HEK293 (cell line): ENCODE measurements around the gene SCTR.

Source experiments
- CTCF ChIA-PET: fragments of 350-600 bp; formaldehyde crosslinking; extraction: SDS; loops from one replicate; lab custom pipeline; 2021; ENCODE audit warnings: antibody characterized with exemption; lab: Yijun Ruan, JAX
- POLR2A ChIA-PET: fragments of 300-600 bp; formaldehyde crosslinking; extraction: SDS; loops from one replicate; lab custom pipeline; 2020; ENCODE audit warnings: antibody characterized with exemption, inconsistent platforms; lab: Yijun Ruan, JAX
- H3K27ac ChIP-seq: fragments of 200-500 bp; sonication (Bioruptor generic); 2 replicates; pipeline ENCODE4 v1.5.1; 2014; ENCODE audit warnings: low read depth, low read length, control low read depth, inconsistent platforms; ENCODE audit errors: extremely low read depth
- H3K36me3 ChIP-seq, 2 experiments: fragments of 200-500 bp in 1 of 2; sonication (Bioruptor generic) in 1 of 2; 1 replicate in 1 of 2; 2 replicates in 1 of 2; pipeline ENCODE4 v1.5.1; 2014 to 2017; ENCODE audit warnings: inconsistent platforms in 2 of 2, low read length in 2 of 2; ENCODE audit not compliant: control insufficient read depth in 2 of 2, insufficient read depth in 1 of 2
- H3K4me1 ChIP-seq: fragments of 200-500 bp; sonication (Bioruptor generic); 2 replicates; pipeline ENCODE4 v1.5.1; 2014; ENCODE audit warnings: mild to moderate bottlenecking, low read length, inconsistent platforms; ENCODE audit not compliant: control insufficient read depth, insufficient read depth
- H3K4me3 ChIP-seq: 2 replicates; pipeline ENCODE4 v1.5.1; 2011; ENCODE audit warnings: low read depth, mild to moderate bottlenecking, control low read depth, low read length, moderate library complexity
- H3K9me3 ChIP-seq: fragments of 200-500 bp; sonication (Bioruptor generic); 2 replicates; pipeline ENCODE4 v1.5.1; 2014; ENCODE audit warnings: low read depth, low read length, inconsistent platforms; ENCODE audit not compliant: control insufficient read depth, insufficient read depth
- HIC1 ChIP-seq: fragments of 450-650 bp; formaldehyde crosslinking; IDR thresholded peaks from 2 replicates; pipeline ENCODE4 v1.5.1; 2016; ENCODE audit warnings: missing biosample characterization, missing genetic modification characterization
- HOXC10 ChIP-seq: sonication (generic); formaldehyde crosslinking; IDR thresholded peaks from 2 replicates; pipeline ENCODE4 v1.8.1; 2023; ENCODE audit warnings: mild to moderate bottlenecking, missing genetic modification reagents
- SP2 ChIP-seq: fragments of 450-650 bp; formaldehyde crosslinking; IDR thresholded peaks from 2 replicates; pipeline ENCODE4 v1.5.1; 2016; ENCODE audit warnings: missing biosample characterization, missing genetic modification characterization
- YY1 ChIP-seq: fragments of 450-650 bp; formaldehyde crosslinking; IDR thresholded peaks from 2 replicates; pipeline ENCODE4 v1.5.1; 2018; ENCODE audit warnings: missing biosample characterization, missing genetic modification characterization
- YY2 ChIP-seq: fragments of 450-650 bp; formaldehyde crosslinking; IDR thresholded peaks from 2 replicates; pipeline ENCODE4 v1.5.1; 2016; ENCODE audit warnings: missing biosample characterization, missing genetic modification characterization
- ZBTB8A ChIP-seq: fragments of 450-650 bp; formaldehyde crosslinking; IDR thresholded peaks from 2 replicates; pipeline ENCODE4 v1.5.1; 2016; ENCODE audit warnings: missing biosample characterization, missing genetic modification characterization
- ZNF10 ChIP-seq: fragments of 450-650 bp; formaldehyde crosslinking; IDR thresholded peaks from 2 replicates; pipeline ENCODE4 v1.5.1; 2017; ENCODE audit warnings: missing biosample characterization, missing genetic modification characterization
- ZNF174 ChIP-seq: fragments of 450-650 bp; formaldehyde crosslinking; IDR thresholded peaks from 2 replicates; pipeline ENCODE4 v1.5.0; 2017; ENCODE audit warnings: missing biosample characterization, mild to moderate bottlenecking, missing genetic modification characterization
- ZNF248 ChIP-seq: fragments of 450-650 bp; formaldehyde crosslinking; IDR thresholded peaks from 2 replicates; pipeline ENCODE4 v1.5.1; 2017; ENCODE audit warnings: missing biosample characterization, missing genetic modification characterization
- ZNF280D ChIP-seq: fragments of 450-650 bp; formaldehyde crosslinking; IDR thresholded peaks from 2 replicates; pipeline ENCODE4 v1.5.1; 2016; ENCODE audit warnings: missing biosample characterization, missing genetic modification characterization
- ZNF48 ChIP-seq: fragments of 450-650 bp; formaldehyde crosslinking; IDR thresholded peaks from 2 replicates; pipeline ENCODE4 v1.5.1; 2016; ENCODE audit warnings: missing biosample characterization, missing genetic modification characterization
- ZNF513 ChIP-seq: fragments of 450-650 bp; IDR thresholded peaks from 2 replicates; pipeline ENCODE4 v1.5.1; 2018; ENCODE audit warnings: missing biosample characterization, missing genetic modification characterization
- ZNF514 ChIP-seq: fragments of 450-650 bp; formaldehyde crosslinking; IDR thresholded peaks from 2 replicates; pipeline ENCODE4 v1.5.1; 2016; ENCODE audit warnings: missing biosample characterization, missing genetic modification characterization
- ZNF626 ChIP-seq: fragments of 450-650 bp; sonication (Bioruptor Pico); formaldehyde crosslinking; IDR thresholded peaks from 2 replicates; pipeline ENCODE4 v1.5.1; 2018; ENCODE audit warnings: missing biosample characterization, missing genetic modification characterization, inconsistent platforms
- ZNF639 ChIP-seq: fragments of 450-650 bp; formaldehyde crosslinking; IDR thresholded peaks from 2 replicates; pipeline ENCODE4 v1.5.1; 2016; ENCODE audit warnings: missing biosample characterization, missing genetic modification characterization
- ZNF645 ChIP-seq: fragments of 450-650 bp; formaldehyde crosslinking; IDR thresholded peaks from 2 replicates; pipeline ENCODE4; 2016; ENCODE audit warnings: missing biosample characterization, missing genetic modification characterization
- ZNF664 ChIP-seq: fragments of 450-650 bp; formaldehyde crosslinking; IDR thresholded peaks from 2 replicates; pipeline ENCODE4 v1.5.1; 2016; ENCODE audit warnings: missing biosample characterization, missing genetic modification characterization
- ZSCAN5A ChIP-seq: fragments of 450-650 bp; formaldehyde crosslinking; IDR thresholded peaks from 2 replicates; pipeline ENCODE4 v1.5.1; 2016; ENCODE audit warnings: missing biosample characterization, missing genetic modification characterization

SCTR gene

GRCh38 chr2:119434664-119435063 lies 89.6 kb downstream of the SCTR start:
- Histone ChIP-seq H3K27ac (no peak overlapping the region), H3K9me3 (no peaks in the 10 kb centered on the region), H3K4me1 (0 out of 2 replicates have a peak, but pooled peaks cover 3% of the 10 kb centered on the region), H3K4me3 (no peak overlapping the region), H3K36me3 (peaks cover 0 to 6% of the 10 kb centered on the region in 2 experiments; a peak in 1 of 3 replicates)
- CTCF ChIA-PET, result interaction anchor here (0.6 to 1.9 kb wide), 4 partner anchors 16 to 277 kb away, joined by 3 to 6 read pairs (median 3); no protein-coding TSS in a partner anchor
- 0 out of 2 replicates have a peak, but pooled peaks have one; percentile 7 for TF ChIP-seq SP2
- no peak for TF ChIP-seq ZNF626 (tag by site-specific recombination)
- POLR2A ChIA-PET, result interaction anchor here (1.1 kb wide), 1 partner anchor 42 kb away, joined by 3 read pairs; no protein-coding TSS in a partner anchor

GRCh38 chr2:119433636-119434327 lies 90.5 kb downstream of the SCTR start:
- ChIA-PET CTCF (interaction anchor here (1.9 kb wide), 1 partner anchor 43 kb away, joined by 6 read pairs; no protein-coding TSS in a partner anchor), POLR2A (interaction anchor here (0.6 kb wide), 1 partner anchor 1442 kb away, joined by 4 read pairs; no protein-coding TSS in a partner anchor)
- no peak overlapping the region for H3K4me3 ChIP-seq
- no peak overlapping the region for H3K27ac ChIP-seq
- TF ChIP-seq ZNF10 (tag by site-specific recombination), result no peak
- TF ChIP-seq, all 188 proteins: peak for 0
- Histone ChIP-seq H3K36me3 (peaks cover 0 to 6% of the 10 kb centered on the region in 2 experiments; a peak in 1 of 3 replicates), H3K9me3 (no peaks in the 10 kb centered on the region), H3K4me1 (0 out of 2 replicates have a peak, but pooled peaks cover 3% of the 10 kb centered on the region)

- peaks cover 0 to 6% of the 10 kb centered on the region in 2 experiments; a peak in 1 of 3 replicates for H3K36me3 ChIP-seq
- ChIA-PET CTCF (interaction anchor here (1.9 kb wide), 1 partner anchor 43 kb away, joined by 6 read pairs; no protein-coding TSS in a partner anchor), POLR2A (no interaction called here)
- no peak overlapping the region for H3K27ac ChIP-seq
- no peak overlapping the region for H3K4me3 ChIP-seq
- H3K4me1 ChIP-seq, result 0 out of 2 replicates have a peak, but pooled peaks cover 3% of the 10 kb centered on the region
- H3K9me3 ChIP-seq, result no peaks in the 10 kb centered on the region
- TF ChIP-seq HIC1 (tag by site-specific recombination) (no peak), ZNF639 (tag by site-specific recombination) (no peak), HOXC10 (CRISPR knock-in tag) (no peak), ZSCAN5A (tag by site-specific recombination) (no peak), ZNF664 (tag by site-specific recombination) (no peak), ZNF280D (tag by site-specific recombination) (no peak), YY2 (no peak), ZNF645 (no peak), ZNF174 (tag by site-specific recombination) (no peak), ZNF48 (tag by site-specific recombination) (no peak), YY1 (tag by site-specific recombination) (no peak), ZBTB8A (tag by site-specific recombination) (no peak), ZNF248 (no peak), ZNF514 (no peak), ZNF513 (tag by site-specific recombination) (no peak)
Observed at GRCh38 chr2:119432851-119433522, 91.3 kb downstream of the SCTR start.
